HCT116 (cell line): ENCODE data around the gene ITGA7. TPM values are rescaled to one million over a fixed set of nuclear protein-coding genes. Genes with fewer than 3 reads are reported as not detected.

ENCODE experiments used
- ATAC-seq: fragments of 200-7000 bp; cut with Tn5 transposase; 2 replicates; pipeline ENCODE4 v1.9.1; 2020; ENCODE audit warnings: mild to moderate bottlenecking, moderate library complexity
- BruUV-seq: library from RNA; stranded (reverse); fragments of 400-500 nt; replicated peaks from 2 replicates; lab custom pipeline; 2021; lab: Mats Ljungman, UMichigan
- CTCF ChIA-PET: fragments of 300-600 bp; sonication (Branson Sonifier 250); formaldehyde crosslinking; loops from one replicate; lab custom pipeline; 2021; ENCODE audit warnings: antibody characterized with exemption; lab: Charles Lee
- POLR2A ChIA-PET: fragments of 300-600, 350-600 bp; sonication (Branson Sonifier 250); formaldehyde crosslinking; loops from one replicate; lab custom pipeline; 2021; ENCODE audit warnings: antibody characterized with exemption; lab: Charles Lee
- RAD21 ChIA-PET, 2 experiments: fragments of 300-600 bp; sonication (Branson Sonifier 250); formaldehyde crosslinking; loops; one replicate each; lab custom pipeline; 2023; ENCODE audit warnings: low total read pairs in 2 of 2; ENCODE audit not compliant: uncharacterized antibody in 2 of 2, unreplicated experiment in 2 of 2, low non-redundant PET in 1 of 2; lab: Charles Lee
- DNase-seq: peaks from one replicate; pipeline ENCODE4 v3.0.0-alpha.2; 2010; ENCODE audit warnings: low read depth, low spot score
- H2AFZ ChIP-seq: fragments of 200-600 bp; shearing (Covaris generic), sonication (generic); 2 replicates; pipeline ENCODE4 v1.6.1; 2017; ENCODE audit warnings: low read depth, mixed run types, mixed read lengths, antibody characterized with exemption, low read length; ENCODE audit not compliant: poor library complexity, severe bottlenecking
- H3K27ac ChIP-seq: 2 replicates; pipeline ENCODE4 v1.5.1; 2012; ENCODE audit warnings: low read depth, low read length
- H3K27me3 ChIP-seq: fragments of 200-600 bp; sonication (generic); 2 replicates; pipeline ENCODE4 v1.6.1; 2016; ENCODE audit warnings: mixed run types, low read length, mixed read lengths; ENCODE audit not compliant: insufficient read depth
- H3K36me3 ChIP-seq, 2 experiments: fragments of 200-500 bp in 1 of 2; fragments of 200-600 bp in 1 of 2; sonication (Bioruptor generic) in 1 of 2; sonication (generic) in 1 of 2; 2 replicates each; pipeline versions ENCODE4 v1.5.1 to v1.6.1; 2014 to 2016; ENCODE audit warnings: low read length in 2 of 2, inconsistent platforms in 1 of 2, mixed read lengths in 1 of 2, mixed run types in 1 of 2; ENCODE audit not compliant: insufficient read depth in 2 of 2, control insufficient read depth in 1 of 2
- H3K4me1 ChIP-seq, 2 experiments: fragments of 200-600 bp in 1 of 2; sonication (generic) in 1 of 2; 2 replicates each; pipeline versions ENCODE4 v1.5.1 to v1.6.1; 2012 to 2017; ENCODE audit warnings: low read length in 2 of 2, inconsistent platforms in 1 of 2, mild to moderate bottlenecking in 1 of 2, mixed read lengths in 1 of 2, mixed run types in 1 of 2, moderate library complexity in 1 of 2; ENCODE audit not compliant: insufficient read depth in 2 of 2, control insufficient read depth in 1 of 2
- H3K4me2 ChIP-seq: fragments of 200-600 bp; sonication (generic); 2 replicates; pipeline ENCODE4 v1.6.1; 2017; ENCODE audit warnings: mixed run types, low read length, mixed read lengths
- H3K4me3 ChIP-seq, 2 experiments: fragments of 200-600 bp in 1 of 2; sonication (generic) in 1 of 2; replicated peaks in 1 of 2; 2 replicates each; pipeline ENCODE4 v1.5.1; 2011 to 2016; ENCODE audit warnings: low read length in 2 of 2, control low read depth in 1 of 2, low read depth in 1 of 2, mild to moderate bottlenecking in 1 of 2, mixed read lengths in 1 of 2, mixed run types in 1 of 2
- H3K79me2 ChIP-seq: fragments of 200-600 bp; sonication (generic); 2 replicates; pipeline ENCODE4 v1.6.1; 2017; ENCODE audit warnings: mild to moderate bottlenecking, mixed run types, low read length, moderate library complexity, mixed read lengths; ENCODE audit not compliant: insufficient read depth
- H3K9ac ChIP-seq: fragments of 200-600 bp; sonication (generic); 2 replicates; pipeline ENCODE4 v1.6.1; 2016; ENCODE audit warnings: low read length, mixed read lengths
- H3K9me2 ChIP-seq: fragments of 200-600 bp; sonication (generic), shearing (Covaris generic); 2 replicates; pipeline ENCODE4 v1.6.1; 2017; ENCODE audit warnings: mixed run types, mild to moderate bottlenecking, moderate library complexity; ENCODE audit not compliant: insufficient read depth
- H3K9me3 ChIP-seq, 2 experiments: fragments of 200-500 bp in 1 of 2; fragments of 200-600 bp in 1 of 2; sonication (Bioruptor generic) in 1 of 2; sonication (generic) in 1 of 2; 2 replicates each; pipeline ENCODE4 v1.6.1; 2014 to 2017; ENCODE audit warnings: low read length in 2 of 2, mixed read lengths in 2 of 2, inconsistent platforms in 1 of 2, low read depth in 1 of 2, mild to moderate bottlenecking in 1 of 2, mixed run types in 1 of 2, moderate library complexity in 1 of 2; ENCODE audit not compliant: control insufficient read depth in 1 of 2, insufficient read depth in 1 of 2
- H4K20me1 ChIP-seq: fragments of 200-600 bp; sonication (generic), shearing (Covaris generic); 2 replicates; pipeline ENCODE4 v1.6.1; 2017; ENCODE audit warnings: mixed run types, mild to moderate bottlenecking, moderate library complexity; ENCODE audit not compliant: insufficient read depth
- CBX3 ChIP-seq: IDR thresholded peaks from 2 replicates; pipeline ENCODE4 v1.6.1; 2012; ENCODE audit warnings: low read depth
- FOSL1 ChIP-seq: IDR thresholded peaks from 2 replicates; pipeline ENCODE4 v1.6.1; 2012; ENCODE audit warnings: low read depth
- RAD21 ChIP-seq: IDR thresholded peaks from 2 replicates; pipeline ENCODE4 v1.6.1; 2012; ENCODE audit warnings: low read depth, mild to moderate bottlenecking
- SIN3A ChIP-seq: IDR thresholded peaks from 2 replicates; pipeline ENCODE4 v1.6.1; 2012; ENCODE audit warnings: low read depth
- TCF7L2 ChIP-seq: IDR thresholded peaks from 2 replicates; pipeline ENCODE4 v1.7.0; 2011; ENCODE audit warnings: borderline replicate concordance, inconsistent platforms; ENCODE audit not compliant: insufficient read depth, insufficient read length; ENCODE audit errors: extremely low read depth
- YY1 ChIP-seq: IDR thresholded peaks from 2 replicates; pipeline ENCODE4 v1.6.1; 2011; ENCODE audit warnings: low read length, low read depth, moderate library complexity, mild to moderate bottlenecking; ENCODE audit not compliant: insufficient replicate concordance; ENCODE audit errors: extremely low read depth
- intact Hi-C: fragments of 100-400 bp; cut with micrococcal nuclease; formaldehyde crosslinking; loops from 2 replicates; pipeline ENCODE4 v1.10.0; 2022
- total RNA-seq: library from RNA; stranded (reverse); gene quantifications from one replicate; pipeline ENCODE4 v1.2.1, GENCODE V29; 2021; ENCODE audit not compliant: unreplicated experiment
- TF ChIP-seq, protein P1 (sequence below): IDR thresholded peaks from 2 replicates; pipeline ENCODE4 v1.6.1; 2012; ENCODE audit warnings: low read depth
- TF ChIP-seq, protein P2 (sequence below), 3 experiments: fragments of 200-600 bp in 1 of 3; sonication (generic) in 1 of 3; IDR thresholded peaks in 2 of 3; conservative IDR thresholded peaks in 1 of 3; 2 replicates each; pipeline ENCODE4 v1.5.1; 2012 to 2017; ENCODE audit warnings: low read depth in 2 of 3, low read length in 2 of 3, antibody characterized with exemption in 1 of 3, borderline replicate concordance in 1 of 3, control low read depth in 1 of 3, mild to moderate bottlenecking in 1 of 3, mixed read lengths in 1 of 3, mixed run types in 1 of 3, moderate library complexity in 1 of 3; ENCODE audit not compliant: insufficient read depth in 1 of 3

The ITGA7 gene
- total RNA-seq, 1 experiment from 2014 or later = 17.8 TPM

DNA sequence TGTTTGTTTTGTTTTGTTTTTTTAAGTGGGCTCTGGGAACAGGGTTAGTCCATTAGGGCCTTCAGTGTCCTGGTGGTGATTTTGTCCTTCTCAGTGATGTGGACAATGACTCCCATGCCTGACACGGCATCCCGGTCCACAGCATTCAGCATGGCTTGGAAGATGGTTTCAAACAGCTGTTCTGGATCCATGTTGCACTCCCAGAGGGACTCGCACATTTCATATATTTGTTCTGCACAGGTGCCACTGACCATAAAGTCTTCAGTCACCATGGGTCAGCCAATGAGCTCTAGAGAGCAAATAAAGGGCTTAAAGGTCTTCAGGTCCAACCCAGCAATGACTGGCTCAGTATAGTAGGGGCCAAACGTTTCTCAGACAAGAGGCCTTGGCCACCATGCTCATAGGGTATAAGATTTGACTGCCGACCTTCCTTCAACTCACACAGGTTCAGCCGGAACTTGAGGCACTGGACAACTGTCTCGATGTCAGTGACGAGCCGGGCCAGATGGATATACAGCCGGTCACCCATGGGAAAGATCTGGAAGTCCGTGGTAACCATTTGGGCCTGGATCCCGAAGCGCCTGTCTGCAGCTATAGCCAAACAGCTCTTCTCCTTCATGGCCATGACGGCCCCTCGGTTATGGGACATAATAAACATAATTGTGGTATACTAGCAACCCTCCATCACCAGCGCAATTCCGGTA, 53.0 kb downstream of the ITGA7 start (continued):
- TF ChIP-seq SIN3A = no peak

DNA sequence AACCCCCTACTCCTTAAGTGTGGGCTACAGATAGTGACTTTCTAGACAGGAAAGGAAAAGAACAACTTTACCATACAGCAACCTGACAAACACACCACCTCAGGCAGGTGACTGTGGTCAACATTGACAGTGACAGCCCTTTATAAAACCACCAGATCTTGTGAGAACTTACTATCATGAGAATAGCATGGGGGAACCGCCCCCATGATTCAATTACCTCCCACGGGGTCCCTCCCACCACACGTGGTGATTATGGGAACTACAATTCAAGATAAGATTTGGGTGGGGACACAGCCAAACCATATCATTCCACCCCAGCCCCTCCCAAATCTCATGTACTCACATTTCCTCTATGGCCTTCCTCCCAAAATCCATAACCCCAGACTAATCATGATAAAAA, 54.7 kb downstream of the ITGA7 start:
- no peak overlapping the region for H3K4me3 ChIP-seq
- no peaks in the 10 kb centered on the region for H3K4me1 ChIP-seq
- no peak overlapping the region for H3K4me2 ChIP-seq
- H3K9me2 ChIP-seq = no peaks in the 10 kb centered on the region
- H3K27ac ChIP-seq = no peak overlapping the region
- no peaks in the 10 kb centered on the region for H3K9me3 ChIP-seq
- BruUV-seq = no TSS peak
- DNase-seq (no peak), ATAC-seq (no peak)
- no peak overlapping the region for H2AFZ ChIP-seq
- no peak overlapping the region for H3K9ac ChIP-seq
- intact Hi-C loops = loop anchor here (10.0 kb wide), 1 partner anchor 142 kb away; no protein-coding TSS in a partner anchor
- no peaks in the 10 kb centered on the region for H3K79me2 ChIP-seq
- no peaks in the 10 kb centered on the region for H3K36me3 ChIP-seq
- ChIA-PET POLR2A (no interaction called here), RAD21 (no interaction called here), CTCF (no interaction called here)
- no peaks in the 10 kb centered on the region for H4K20me1 ChIP-seq
- no peaks in the 10 kb centered on the region for H3K27me3 ChIP-seq
- TF ChIP-seq CBX3 (no peak), RAD21 (no peak), FOSL1 (no peak), TCF7L2 (no peak), YY1 (no peak)
- TF ChIP-seq, protein P1, sequence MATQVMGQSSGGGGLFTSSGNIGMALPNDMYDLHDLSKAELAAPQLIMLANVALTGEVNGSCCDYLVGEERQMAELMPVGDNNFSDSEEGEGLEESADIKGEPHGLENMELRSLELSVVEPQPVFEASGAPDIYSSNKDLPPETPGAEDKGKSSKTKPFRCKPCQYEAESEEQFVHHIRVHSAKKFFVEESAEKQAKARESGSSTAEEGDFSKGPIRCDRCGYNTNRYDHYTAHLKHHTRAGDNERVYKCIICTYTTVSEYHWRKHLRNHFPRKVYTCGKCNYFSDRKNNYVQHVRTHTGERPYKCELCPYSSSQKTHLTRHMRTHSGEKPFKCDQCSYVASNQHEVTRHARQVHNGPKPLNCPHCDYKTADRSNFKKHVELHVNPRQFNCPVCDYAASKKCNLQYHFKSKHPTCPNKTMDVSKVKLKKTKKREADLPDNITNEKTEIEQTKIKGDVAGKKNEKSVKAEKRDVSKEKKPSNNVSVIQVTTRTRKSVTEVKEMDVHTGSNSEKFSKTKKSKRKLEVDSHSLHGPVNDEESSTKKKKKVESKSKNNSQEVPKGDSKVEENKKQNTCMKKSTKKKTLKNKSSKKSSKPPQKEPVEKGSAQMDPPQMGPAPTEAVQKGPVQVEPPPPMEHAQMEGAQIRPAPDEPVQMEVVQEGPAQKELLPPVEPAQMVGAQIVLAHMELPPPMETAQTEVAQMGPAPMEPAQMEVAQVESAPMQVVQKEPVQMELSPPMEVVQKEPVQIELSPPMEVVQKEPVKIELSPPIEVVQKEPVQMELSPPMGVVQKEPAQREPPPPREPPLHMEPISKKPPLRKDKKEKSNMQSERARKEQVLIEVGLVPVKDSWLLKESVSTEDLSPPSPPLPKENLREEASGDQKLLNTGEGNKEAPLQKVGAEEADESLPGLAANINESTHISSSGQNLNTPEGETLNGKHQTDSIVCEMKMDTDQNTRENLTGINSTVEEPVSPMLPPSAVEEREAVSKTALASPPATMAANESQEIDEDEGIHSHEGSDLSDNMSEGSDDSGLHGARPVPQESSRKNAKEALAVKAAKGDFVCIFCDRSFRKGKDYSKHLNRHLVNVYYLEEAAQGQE = no peak
- TF ChIP-seq, protein P2, sequence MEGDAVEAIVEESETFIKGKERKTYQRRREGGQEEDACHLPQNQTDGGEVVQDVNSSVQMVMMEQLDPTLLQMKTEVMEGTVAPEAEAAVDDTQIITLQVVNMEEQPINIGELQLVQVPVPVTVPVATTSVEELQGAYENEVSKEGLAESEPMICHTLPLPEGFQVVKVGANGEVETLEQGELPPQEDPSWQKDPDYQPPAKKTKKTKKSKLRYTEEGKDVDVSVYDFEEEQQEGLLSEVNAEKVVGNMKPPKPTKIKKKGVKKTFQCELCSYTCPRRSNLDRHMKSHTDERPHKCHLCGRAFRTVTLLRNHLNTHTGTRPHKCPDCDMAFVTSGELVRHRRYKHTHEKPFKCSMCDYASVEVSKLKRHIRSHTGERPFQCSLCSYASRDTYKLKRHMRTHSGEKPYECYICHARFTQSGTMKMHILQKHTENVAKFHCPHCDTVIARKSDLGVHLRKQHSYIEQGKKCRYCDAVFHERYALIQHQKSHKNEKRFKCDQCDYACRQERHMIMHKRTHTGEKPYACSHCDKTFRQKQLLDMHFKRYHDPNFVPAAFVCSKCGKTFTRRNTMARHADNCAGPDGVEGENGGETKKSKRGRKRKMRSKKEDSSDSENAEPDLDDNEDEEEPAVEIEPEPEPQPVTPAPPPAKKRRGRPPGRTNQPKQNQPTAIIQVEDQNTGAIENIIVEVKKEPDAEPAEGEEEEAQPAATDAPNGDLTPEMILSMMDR (IDR thresholded peaks at IDR 0.05 in 2 of 3, conservative IDR thresholded peaks at IDR 0.05 in 1 of 3; ENCODE audit: borderline replicate concordance in 1 of 3, insufficient read depth in 1 of 3, low read depth in 2 of 3, low read length in 2 of 3) = no peak
